CD4-positive, alpha-beta memory T cell (primary cell): ENCODE data around the gene WDR49. TPM values are rescaled to one million over a fixed set of nuclear protein-coding genes. Genes with fewer than 3 reads are reported as not detected.

Source experiments
- CTCF ChIA-PET: fragments of 350-600 bp; sonication (Branson Sonifier 250); formaldehyde crosslinking; loops from one replicate; lab custom pipeline; 2021; ENCODE audit warnings: inconsistent platforms; ENCODE audit not compliant: partially characterized antibody; lab: Charles Lee
- POLR2A ChIA-PET: fragments of 350-600 bp; sonication (Branson Sonifier 250); formaldehyde crosslinking; loops from one replicate; lab custom pipeline; 2021; ENCODE audit not compliant: partially characterized antibody; lab: Charles Lee
- DNase-seq, 5 donors: peaks; one replicate each; pipeline versions ENCODE4 v3.0.0 to v3.0.0-alpha.2; 2020 to 2022; ENCODE audit warnings: mixed read lengths in 1 of 5
- H3K27ac ChIP-seq: one replicate; pipeline ENCODE4 v1.7.0; 2013; ENCODE audit warnings: low read depth, low read length
- H3K27me3 ChIP-seq: 2 replicates; pipeline ENCODE4 v1.7.0; 2013; ENCODE audit warnings: mild to moderate bottlenecking, low read length, moderate library complexity; ENCODE audit not compliant: insufficient read depth
- H3K36me3 ChIP-seq: 2 replicates; pipeline ENCODE4 v1.7.0; 2013; ENCODE audit warnings: mild to moderate bottlenecking, low read length, moderate library complexity; ENCODE audit not compliant: insufficient read depth
- H3K4me1 ChIP-seq: 2 replicates; pipeline ENCODE4 v1.7.0; 2013; ENCODE audit warnings: mild to moderate bottlenecking, low read length, moderate library complexity; ENCODE audit not compliant: insufficient read depth
- H3K4me3 ChIP-seq, 2 donors: one replicate each; pipeline ENCODE4 v1.7.0; 2013; ENCODE audit warnings: low read length in 2 of 2, mild to moderate bottlenecking in 1 of 2
- H3K9me3 ChIP-seq, 2 donors: one replicate each; pipeline ENCODE4 v1.7.0; 2013; ENCODE audit warnings: low read length in 2 of 2, control low read depth in 1 of 2; ENCODE audit not compliant: control insufficient read depth in 1 of 2
- H3K27ac Mint-ChIP-seq, 7 donors: one replicate each; pipeline ENCODE4 v1.8.0; 2020 to 2021; ENCODE audit warnings: mixed read lengths in 7 of 7, mild to moderate bottlenecking in 6 of 7, inconsistent platforms in 3 of 7, moderate library complexity in 3 of 7
- H3K27me3 Mint-ChIP-seq, 2 donors: one replicate each; pipeline ENCODE4 v1.8.0; 2020 to 2021; ENCODE audit warnings: mixed read lengths in 2 of 2
- H3K36me3 Mint-ChIP-seq, 2 donors: one replicate each; pipeline ENCODE4 v1.8.0; 2020 to 2021; ENCODE audit warnings: mixed read lengths in 2 of 2, inconsistent platforms in 1 of 2, mild to moderate bottlenecking in 1 of 2
- H3K4me1 Mint-ChIP-seq, 4 donors: one replicate each; pipeline ENCODE4 v1.8.0; 2020 to 2021; ENCODE audit warnings: mixed read lengths in 4 of 4, mild to moderate bottlenecking in 1 of 4
- H3K4me3 Mint-ChIP-seq, 8 donors: one replicate each; pipeline ENCODE4 v1.8.0; 2020 to 2021; ENCODE audit warnings: mixed read lengths in 8 of 8, mild to moderate bottlenecking in 7 of 8, moderate library complexity in 6 of 8, inconsistent platforms in 3 of 8
- H3K9me3 Mint-ChIP-seq, 8 donors: one replicate each; pipeline ENCODE4 v1.8.0; 2020 to 2021; ENCODE audit warnings: mixed read lengths in 8 of 8, mild to moderate bottlenecking in 5 of 8, inconsistent platforms in 3 of 8, moderate library complexity in 1 of 8
- intact Hi-C: fragments of 100-400 bp; cut with micrococcal nuclease; formaldehyde crosslinking; loops from one replicate; pipeline ENCODE4 v1.15.1; 2023
- polyA plus RNA-seq, 2 donors: library from polyadenylated mRNA; unstranded; fragments of 300-500 nt; fragmentation: Illumina TruSeq; gene quantifications; one replicate each; pipeline ENCODE4 v1.2.3, GENCODE V29; 2021
- total RNA-seq, 2 experiments: library from RNA; stranded (reverse); gene quantifications; one replicate each; pipeline ENCODE4 v1.2.3, GENCODE V29; 2021

The WDR49 gene
- total and polyA plus RNA-seq, 4 experiments from 2014 or later = 0.53 TPM; not detected in 3

GRCh38 chr3:167559924-167560323 lies 93.8 kb downstream of the WDR49 start:
- Histone ChIP-seq H3K4me3 (no peak overlapping the region), H3K27ac (no peak overlapping the region), H3K9me3 (no peaks in the 10 kb centered on the region), H3K27me3 (no peaks in the 10 kb centered on the region), H3K4me1 (no peaks in the 10 kb centered on the region), H3K36me3 (no peaks in the 10 kb centered on the region)
- Mint-ChIP-seq H3K27ac (no peak overlapping the region), H3K4me3 (no peak overlapping the region), H3K27me3 (no peaks in the 10 kb centered on the region), H3K9me3 (peaks cover 0 to 1% (median 0%) of the 10 kb centered on the region in 8 donors), H3K36me3 (no peaks in the 10 kb centered on the region), H3K4me1 (no peaks in the 10 kb centered on the region)
- intact Hi-C loops = no loop called here
- CTCF ChIA-PET = interaction anchor here (0.7 kb wide), 2 partner anchors 47 to 138 kb away, joined by 3 read pairs; no protein-coding TSS in a partner anchor
- POLR2A ChIA-PET = no interaction called here
- no peak for DNase-seq

- ChIA-PET CTCF (no interaction called here), POLR2A (no interaction called here)
- no peak overlapping the region for H3K4me3 ChIP-seq
- H3K4me1 ChIP-seq = no peaks in the 10 kb centered on the region
- no peaks in the 10 kb centered on the region for H3K4me1 Mint-ChIP-seq
- H3K27ac Mint-ChIP-seq = no peak overlapping the region
- H3K9me3 ChIP-seq = no peaks in the 10 kb centered on the region
- H3K4me3 Mint-ChIP-seq = no peak overlapping the region
- intact Hi-C loops = no loop called here
- no peaks in the 10 kb centered on the region for H3K27me3 ChIP-seq
- H3K36me3 ChIP-seq = no peaks in the 10 kb centered on the region
- no peaks in the 10 kb centered on the region for H3K36me3 Mint-ChIP-seq
- peaks cover 0 to 1% of the 10 kb centered on the region in 2 donors for H3K27me3 Mint-ChIP-seq
- no peak overlapping the region for H3K27ac ChIP-seq
- H3K9me3 Mint-ChIP-seq = peaks cover 0 to 2% (median 0%) of the 10 kb centered on the region in 8 donors
- no peak for DNase-seq
Measured at GRCh38 chr3:167554898-167555297, 98.8 kb downstream of the WDR49 start.

- H3K27ac Mint-ChIP-seq = no peak overlapping the region
- no peaks in the 10 kb centered on the region for H3K27me3 Mint-ChIP-seq
- intact Hi-C loops = no loop called here
- H3K9me3 ChIP-seq = no peaks in the 10 kb centered on the region
- H3K4me1 Mint-ChIP-seq = no peaks in the 10 kb centered on the region
- peaks cover 0 to 17% (median 12%) of the 10 kb centered on the region in 8 donors for H3K9me3 Mint-ChIP-seq
- H3K36me3 ChIP-seq = no peaks in the 10 kb centered on the region
- no peak overlapping the region for H3K27ac ChIP-seq
- no peaks in the 10 kb centered on the region for H3K36me3 Mint-ChIP-seq
- no peaks in the 10 kb centered on the region for H3K4me1 ChIP-seq
- H3K27me3 ChIP-seq = no peaks in the 10 kb centered on the region
- H3K4me3 Mint-ChIP-seq = no peak overlapping the region
- H3K4me3 ChIP-seq = no peak overlapping the region
- ChIA-PET CTCF (no interaction called here), POLR2A (no interaction called here)
- no peak for DNase-seq
Measured at GRCh38 chr3:167538081-167538480, 115.7 kb downstream of the WDR49 start.

GRCh38 chr3:167521006-167521355 lies 132.8 kb downstream of the WDR49 start:
- Histone ChIP-seq H3K4me1 (no peaks in the 10 kb centered on the region), H3K27ac (no peak overlapping the region), H3K4me3 (no peak overlapping the region), H3K9me3 (no peaks in the 10 kb centered on the region), H3K27me3 (no peaks in the 10 kb centered on the region), H3K36me3 (no peaks in the 10 kb centered on the region)
- ChIA-PET CTCF (no interaction called here), POLR2A (no interaction called here)
- no peaks in the 10 kb centered on the region for H3K27me3 Mint-ChIP-seq
- H3K9me3 Mint-ChIP-seq = peaks cover 0 to 18% (median 4%) of the 10 kb centered on the region in 8 donors
- H3K4me1 Mint-ChIP-seq = no peaks in the 10 kb centered on the region
- intact Hi-C loops = no loop called here
- DNase-seq = no peak
- H3K27ac Mint-ChIP-seq = no peak overlapping the region
- no peak overlapping the region for H3K4me3 Mint-ChIP-seq
- H3K36me3 Mint-ChIP-seq = no peaks in the 10 kb centered on the region

- no peaks in the 10 kb centered on the region for H3K27me3 Mint-ChIP-seq
- no peaks in the 10 kb centered on the region for H3K4me1 Mint-ChIP-seq
- intact Hi-C loops = no loop called here
- peaks cover 0 to 23% (median 6%) of the 10 kb centered on the region in 8 donors for H3K9me3 Mint-ChIP-seq
- no peak overlapping the region for H3K27ac Mint-ChIP-seq
- Histone ChIP-seq H3K9me3 (no peaks in the 10 kb centered on the region), H3K4me3 (no peak overlapping the region), H3K27me3 (no peaks in the 10 kb centered on the region), H3K27ac (no peak overlapping the region), H3K4me1 (no peaks in the 10 kb centered on the region), H3K36me3 (no peaks in the 10 kb centered on the region)
- no peaks in the 10 kb centered on the region for H3K36me3 Mint-ChIP-seq
- ChIA-PET POLR2A (no interaction called here), CTCF (no interaction called here)
- DNase-seq = no peak
- no peak overlapping the region for H3K4me3 Mint-ChIP-seq
Measured at GRCh38 chr3:167520266-167521005, 133.3 kb downstream of the WDR49 start.

- no peak overlapping the region for H3K4me3 Mint-ChIP-seq
- no peaks in the 10 kb centered on the region for H3K4me1 Mint-ChIP-seq
- no peak overlapping the region for H3K27ac Mint-ChIP-seq
- no peaks in the 10 kb centered on the region for H3K36me3 Mint-ChIP-seq
- no peak overlapping the region for H3K4me3 ChIP-seq
- CTCF ChIA-PET = no interaction called here
- no peaks in the 10 kb centered on the region for H3K4me1 ChIP-seq
- H3K27ac ChIP-seq = no peak overlapping the region
- intact Hi-C loops = no loop called here
- H3K36me3 ChIP-seq = no peaks in the 10 kb centered on the region
- peaks cover 0 to 11% (median 0%) of the 10 kb centered on the region in 8 donors for H3K9me3 Mint-ChIP-seq
- no peak for DNase-seq
- no peaks in the 10 kb centered on the region for H3K27me3 ChIP-seq
- no peaks in the 10 kb centered on the region for H3K27me3 Mint-ChIP-seq
- POLR2A ChIA-PET = no interaction called here
- H3K9me3 ChIP-seq = no peaks in the 10 kb centered on the region
Measured at GRCh38 chr3:167507954-167508353, 145.8 kb downstream of the WDR49 start.

- Mint-ChIP-seq H3K27me3 (no peaks in the 10 kb centered on the region), H3K36me3 (no peaks in the 10 kb centered on the region), H3K4me1 (no peaks in the 10 kb centered on the region), H3K4me3 (no peak overlapping the region), H3K9me3 (peaks cover 0 to 3% (median 0%) of the 10 kb centered on the region in 8 donors), H3K27ac (no peak overlapping the region)
- Histone ChIP-seq H3K27me3 (no peaks in the 10 kb centered on the region), H3K36me3 (no peaks in the 10 kb centered on the region), H3K4me1 (no peaks in the 10 kb centered on the region), H3K27ac (no peak overlapping the region), H3K4me3 (no peak overlapping the region), H3K9me3 (no peaks in the 10 kb centered on the region)
- intact Hi-C loops = no loop called here
- ChIA-PET CTCF (no interaction called here), POLR2A (no interaction called here)
- DNase-seq = no peak
Measured at GRCh38 chr3:167502401-167502800, 151.3 kb downstream of the WDR49 start.
